GM19193 (cell line): ENCODE measurements around the gene CFAP300.

ENCODE experiments used
- POLR2A ChIP-seq: IDR thresholded peaks from 4 replicates; pipeline ENCODE4 v1.6.1; 2011; ENCODE audit not compliant: insufficient read depth, insufficient read length; ENCODE audit errors: extremely low read depth

CFAP300 gene

GRCh38 chr11:102112509-102112821, 65.2 kb downstream of the CFAP300 start:
- no peak for TF ChIP-seq POLR2A

DNA sequence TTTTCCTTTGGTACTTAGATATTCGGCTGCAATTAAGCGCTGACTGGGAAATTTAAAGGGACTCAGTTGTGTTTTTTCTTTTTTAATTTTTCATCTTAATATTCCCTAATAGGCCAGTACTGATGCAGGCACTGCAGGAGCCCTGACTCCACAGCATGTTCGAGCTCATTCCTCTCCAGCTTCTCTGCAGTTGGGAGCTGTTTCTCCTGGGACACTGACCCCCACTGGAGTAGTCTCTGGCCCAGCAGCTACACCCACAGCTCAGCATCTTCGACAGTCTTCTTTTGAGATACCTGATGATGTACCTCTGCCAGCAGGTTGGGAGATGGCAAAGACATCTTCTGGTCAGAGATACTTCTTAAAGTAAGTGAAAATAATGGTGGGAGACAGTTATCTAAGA, 66.8 kb downstream of the CFAP300 start:
- TF ChIP-seq POLR2A: no peak

DNA sequence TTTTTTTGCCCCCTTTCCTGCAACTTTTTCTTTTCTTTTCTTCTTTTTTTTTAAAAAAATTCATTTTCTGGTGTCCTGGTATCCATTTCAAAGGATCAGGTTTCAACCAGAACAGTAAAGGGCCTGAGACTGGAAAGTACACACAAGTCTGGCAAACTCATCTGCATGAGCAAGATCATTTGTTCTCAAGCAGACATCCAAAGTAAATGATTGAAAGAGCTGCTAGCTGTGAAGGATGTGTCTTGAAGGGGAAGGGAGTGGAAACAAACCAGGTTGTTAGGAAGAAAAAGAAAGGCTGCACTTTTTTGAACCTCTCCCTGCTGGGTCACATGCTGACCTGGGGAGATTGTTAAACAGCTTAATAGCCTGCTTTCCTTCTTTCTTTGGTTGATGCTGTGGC, 68.3 kb downstream of the CFAP300 start:
- TF ChIP-seq POLR2A: no peak

GRCh38 chr11:102116453-102117205, 69.4 kb downstream of the CFAP300 start:
- TF ChIP-seq POLR2A: no peak

- TF ChIP-seq POLR2A: no peak
Observed at GRCh38 chr11:102117472-102118113, 70.4 kb downstream of the CFAP300 start.

DNA sequence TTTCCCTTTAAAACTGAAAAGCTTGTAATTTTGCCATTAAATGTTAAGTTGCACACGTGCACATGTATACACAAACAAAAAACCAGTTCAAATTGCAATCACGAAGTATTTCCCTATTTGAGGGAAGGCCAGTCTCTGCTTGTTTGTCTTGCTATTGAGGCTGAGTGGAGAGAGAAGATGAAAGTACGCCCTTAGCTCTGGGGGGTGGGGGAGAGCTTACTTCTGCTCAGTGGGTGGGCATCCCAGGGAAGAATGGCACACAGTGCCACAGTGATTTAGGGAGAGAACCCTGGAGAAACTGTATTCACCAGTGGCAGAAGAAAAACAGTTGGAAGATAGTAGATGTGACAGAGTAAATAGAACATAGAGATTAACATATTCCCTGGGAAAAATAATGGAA, 71.7 kb downstream of the CFAP300 start:
- TF ChIP-seq POLR2A: no peak

GRCh38 chr11:102119997-102120396, 72.8 kb downstream of the CFAP300 start:
- no peak for TF ChIP-seq POLR2A

GRCh38 chr11:102120437-102120973, 73.3 kb downstream of the CFAP300 start:
- no peak for TF ChIP-seq POLR2A

DNA sequence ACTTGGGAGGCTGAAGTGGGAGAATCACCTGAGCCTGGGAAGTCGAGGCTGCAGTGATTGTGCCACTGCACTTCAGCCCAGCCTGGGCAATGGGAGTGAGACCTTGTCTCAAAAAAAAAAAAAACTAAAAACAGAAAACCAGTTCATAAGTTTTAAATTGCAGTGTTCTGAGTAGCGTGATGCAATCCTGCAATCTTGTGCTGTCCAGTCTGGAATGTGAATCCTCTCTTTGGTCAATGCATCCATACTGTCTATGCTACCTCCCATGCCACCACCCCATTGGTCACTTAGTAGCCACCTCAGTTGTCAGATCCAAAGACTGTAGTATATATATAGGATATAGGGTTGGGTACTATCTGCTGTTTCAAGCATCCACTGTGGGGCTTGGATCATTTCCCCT, 74.1 kb downstream of the CFAP300 start:
- no peak for TF ChIP-seq POLR2A
